HepG2 (cell line): ENCODE results near the gene GTF2A2. TPM values are rescaled to one million over a fixed set of nuclear protein-coding genes. Genes with fewer than 3 reads are reported as not detected.

Experiments used
- RBM22 ChIP-seq: fragments of 200-400 bp; formaldehyde crosslinking; optimal IDR thresholded peaks from 2 replicates; pipeline ENCODE3; 2017; ENCODE audit warnings: mild to moderate bottlenecking, low read length, moderate library complexity
- RBM39 ChIP-seq: fragments of 200-400 bp; formaldehyde crosslinking; IDR thresholded peaks from one replicate; pipeline ENCODE4 v1.6.1; 2018; ENCODE audit warnings: antibody characterized with exemption, mild to moderate bottlenecking, low read depth, low read length; ENCODE audit not compliant: poor library complexity, severe bottlenecking
- RXRB ChIP-seq: IDR thresholded peaks from 2 replicates; pipeline ENCODE4 v1.6.1; 2016; ENCODE audit warnings: borderline replicate concordance, missing genetic modification reagents, missing compliant biosample characterization
- SAP130 ChIP-seq: IDR thresholded peaks from 2 replicates; pipeline ENCODE4 v1.6.1; 2016; ENCODE audit warnings: low read depth
- TFDP2 ChIP-seq: sonication (generic); formaldehyde crosslinking; IDR thresholded peaks from 2 replicates; pipeline ENCODE4 v1.4.0; 2020; ENCODE audit warnings: missing genetic modification reagents
- ZNF512B ChIP-seq: sonication (generic); formaldehyde crosslinking; IDR thresholded peaks from 2 replicates; pipeline ENCODE4 v1.5.1; 2020; ENCODE audit warnings: missing genetic modification reagents, mild to moderate bottlenecking, borderline replicate concordance
- ZNF646 ChIP-seq: sonication (generic); formaldehyde crosslinking; IDR thresholded peaks from 2 replicates; pipeline ENCODE4 v1.9.0; 2021; ENCODE audit warnings: mild to moderate bottlenecking, missing genetic modification reagents
- polyA plus RNA-seq, 8 experiments: library from polyadenylated mRNA; depleted of rRNA in 3 of 8; stranded (reverse) in 7 of 8; unstranded in 1 of 8; fragments of >200 nt; fragmentation: Illumina TruSeq in 4 of 8; extraction: Trizol in 4 of 8; gene quantifications; 2 replicates each; pipeline versions ENCODE4 v1.2.1 to v1.2.3, GENCODE V29; 2011 to 2016; ENCODE audit warnings: low read depth in 4 of 8, missing spikeins in 1 of 8, mixed read lengths in 1 of 8; ENCODE audit not compliant: insufficient read depth in 1 of 8
- total RNA-seq, 5 experiments: library from RNA; depleted of rRNA; stranded (reverse); fragments of >200 nt; fragmentation: Illumina TruSeq; extraction: Trizol; gene quantifications; 2 replicates each; pipeline ENCODE4 v1.2.3, GENCODE V29; 2016; ENCODE audit warnings: low read depth in 1 of 5
- TF ChIP-seq, protein P1 (sequence below): IDR thresholded peaks from 2 replicates; pipeline ENCODE4 v1.6.1; 2016; ENCODE audit warnings: control low read depth
- TF ChIP-seq, protein P2 (sequence below): sonication (generic); formaldehyde crosslinking; IDR thresholded peaks from 2 replicates; pipeline ENCODE4 v1.4.0; 2020; ENCODE audit warnings: missing genetic modification reagents, mild to moderate bottlenecking, borderline replicate concordance
- TF ChIP-seq, protein P3 (sequence below): sonication (generic); formaldehyde crosslinking; IDR thresholded peaks from 2 replicates; pipeline ENCODE4 v1.4.0; 2020; ENCODE audit warnings: mild to moderate bottlenecking, missing genetic modification reagents
- TF ChIP-seq, protein P4 (sequence below): sonication (generic); formaldehyde crosslinking; IDR thresholded peaks from 2 replicates; pipeline ENCODE4 v1.5.0; 2020; ENCODE audit warnings: missing genetic modification reagents

GTF2A2 gene
- total and polyA plus RNA-seq, 2 of the 13 experiments (the other 11 are each of a cell fraction or from before 2014, with no cell fraction given), result 24.4 to 106 TPM

DNA sequence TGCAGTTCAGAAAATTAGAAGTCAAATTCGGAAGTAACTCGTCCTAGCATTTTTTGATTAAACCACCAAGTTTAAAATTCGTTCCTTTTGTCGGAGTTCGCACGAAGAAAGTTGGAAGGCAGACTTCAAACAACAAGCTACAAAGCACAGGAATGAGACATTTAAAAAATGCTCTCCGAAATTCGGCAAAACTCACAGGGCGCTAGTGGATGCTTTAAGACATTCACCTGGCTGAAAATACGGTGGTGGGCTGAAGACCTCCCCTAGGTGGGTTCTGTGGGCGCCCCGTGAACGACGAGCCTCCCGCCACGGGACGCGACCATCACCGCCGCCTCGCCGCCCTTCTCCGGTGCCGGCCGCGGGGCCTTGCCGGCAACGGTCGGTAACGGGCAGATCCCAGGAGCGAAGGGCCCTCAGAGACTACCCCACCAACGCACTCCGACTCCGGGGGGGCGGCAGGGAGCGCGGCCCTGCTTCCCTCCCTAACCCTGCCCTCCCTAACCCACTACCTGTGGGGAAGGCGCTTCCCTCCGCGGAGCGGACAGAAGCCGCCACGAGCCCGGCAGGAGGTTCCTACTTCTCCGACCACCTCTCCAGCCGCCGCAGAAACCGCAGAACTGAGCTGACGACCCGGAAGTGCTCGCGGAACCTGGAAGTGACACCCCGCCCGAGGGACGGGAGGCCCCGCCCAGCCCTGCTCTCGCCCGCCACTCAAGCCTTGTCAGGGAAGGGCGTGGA, at the start of gene GTF2A2 (continued):
- TF ChIP-seq, protein P1, sequence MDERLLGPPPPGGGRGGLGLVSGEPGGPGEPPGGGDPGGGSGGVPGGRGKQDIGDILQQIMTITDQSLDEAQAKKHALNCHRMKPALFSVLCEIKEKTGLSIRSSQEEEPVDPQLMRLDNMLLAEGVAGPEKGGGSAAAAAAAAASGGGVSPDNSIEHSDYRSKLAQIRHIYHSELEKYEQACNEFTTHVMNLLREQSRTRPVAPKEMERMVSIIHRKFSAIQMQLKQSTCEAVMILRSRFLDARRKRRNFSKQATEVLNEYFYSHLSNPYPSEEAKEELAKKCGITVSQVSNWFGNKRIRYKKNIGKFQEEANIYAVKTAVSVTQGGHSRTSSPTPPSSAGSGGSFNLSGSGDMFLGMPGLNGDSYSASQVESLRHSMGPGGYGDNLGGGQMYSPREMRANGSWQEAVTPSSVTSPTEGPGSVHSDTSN (CRISPR knock-in tag), result peak; percentile 86
- TF ChIP-seq, protein P2, sequence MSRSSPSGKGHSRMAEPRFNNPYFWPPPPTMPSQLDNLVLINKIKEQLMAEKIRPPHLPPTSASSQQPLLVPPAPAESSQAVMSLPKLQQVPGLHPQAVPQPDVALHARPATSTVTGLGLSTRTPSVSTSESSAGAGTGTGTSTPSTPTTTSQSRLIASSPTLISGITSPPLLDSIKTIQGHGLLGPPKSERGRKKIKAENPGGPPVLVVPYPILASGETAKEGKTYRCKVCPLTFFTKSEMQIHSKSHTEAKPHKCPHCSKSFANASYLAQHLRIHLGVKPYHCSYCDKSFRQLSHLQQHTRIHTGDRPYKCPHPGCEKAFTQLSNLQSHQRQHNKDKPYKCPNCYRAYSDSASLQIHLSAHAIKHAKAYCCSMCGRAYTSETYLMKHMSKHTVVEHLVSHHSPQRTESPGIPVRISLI (CRISPR knock-in tag), result peak; percentile 29; the same call in 1 of the 2 replicates
- TF ChIP-seq, protein P3, sequence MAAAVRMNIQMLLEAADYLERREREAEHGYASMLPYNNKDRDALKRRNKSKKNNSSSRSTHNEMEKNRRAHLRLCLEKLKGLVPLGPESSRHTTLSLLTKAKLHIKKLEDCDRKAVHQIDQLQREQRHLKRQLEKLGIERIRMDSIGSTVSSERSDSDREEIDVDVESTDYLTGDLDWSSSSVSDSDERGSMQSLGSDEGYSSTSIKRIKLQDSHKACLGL (CRISPR knock-in tag), result peak; percentile 61; the same call in 1 of the 2 replicates
- TF ChIP-seq ZNF512B (CRISPR knock-in tag), result 0 out of 2 replicates have a peak, but pooled peaks have one; percentile 56
- TF ChIP-seq RXRB (CRISPR knock-in tag), result peak; percentile 44; the same call in 1 of the 2 replicates
- TF ChIP-seq TFDP2, result no peak
- no peak for TF ChIP-seq ZNF646 (CRISPR knock-in tag)
- TF ChIP-seq SAP130, result peak; percentile 89
- TF ChIP-seq RBM22, result peak; percentile 95
- TF ChIP-seq, protein P4, sequence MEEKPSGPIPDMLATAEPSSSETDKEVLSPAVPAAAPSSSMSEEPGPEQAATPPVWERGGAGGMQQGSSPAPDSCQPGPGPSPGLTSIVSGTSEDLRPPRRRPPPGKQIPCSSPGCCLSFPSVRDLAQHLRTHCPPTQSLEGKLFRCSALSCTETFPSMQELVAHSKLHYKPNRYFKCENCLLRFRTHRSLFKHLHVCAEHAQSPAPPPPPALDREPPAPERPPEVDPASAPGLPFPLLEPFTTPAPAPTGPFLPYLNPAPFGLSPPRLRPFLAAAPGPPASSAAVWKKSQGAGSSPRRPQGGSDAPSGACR (CRISPR knock-in tag), result no peak
- TF ChIP-seq RBM39, result peak; percentile 91
